NCI-H345 treated with DMSO at 0.1 percent for 48 hours (cell line): Measurements from ENCODE around the gene FNDC3A.
"Not testable (repeated sequence)": the region's sequence is repeated elsewhere in the genome, so short reads cannot be mapped to it uniquely, and the experiment has no call there.

Source experiments
- DNase-seq: peaks from one replicate; lab custom pipeline; 2025; ENCODE audit not compliant: unreplicated experiment; lab: John Stamatoyannopoulos, UW

The FNDC3A gene

GRCh38 chr13:48975101-48975855, 434 bp upstream of the FNDC3A start:
- DNase-seq, result peak; percentile 4

GRCh38 chr13:48976576-48977285, 1.0 kb downstream of the FNDC3A start:
- no peak for DNase-seq

- no peak for DNase-seq
Observed at GRCh38 chr13:48977286-48977625, 1.5 kb downstream of the FNDC3A start.

- DNase-seq, result no peak
Observed at GRCh38 chr13:48977973-48978372, 2.3 kb downstream of the FNDC3A start.

- no peak for DNase-seq
Observed at GRCh38 chr13:48978942-48979601, 3.4 kb downstream of the FNDC3A start.

- DNase-seq, result no peak
Observed at GRCh38 chr13:48979892-48980291, 4.2 kb downstream of the FNDC3A start.

GRCh38 chr13:48983331-48983730, 7.6 kb downstream of the FNDC3A start:
- no peak for DNase-seq

- no peak for DNase-seq
Observed at GRCh38 chr13:48985756-48986155, 10.0 kb downstream of the FNDC3A start.

- DNase-seq, result no peak
Observed at GRCh38 chr13:48990900-48991299, 15.2 kb downstream of the FNDC3A start.

- DNase-seq, result no peak
Observed at GRCh38 chr13:48993150-48993549, 17.4 kb downstream of the FNDC3A start.

- DNase-seq, result no peak
Observed at GRCh38 chr13:48994706-48995105, 19.0 kb downstream of the FNDC3A start.

GRCh38 chr13:48998641-48999292, 23.1 kb downstream of the FNDC3A start:
- no peak for DNase-seq

GRCh38 chr13:49000247-49000646, 24.5 kb downstream of the FNDC3A start:
- DNase-seq, result no peak

GRCh38 chr13:49018986-49019635, 43.4 kb downstream of the FNDC3A start:
- not testable (repeated sequence) for DNase-seq

- no peak for DNase-seq
Observed at GRCh38 chr13:49020328-49020727, 44.6 kb downstream of the FNDC3A start.

- no peak for DNase-seq
Observed at GRCh38 chr13:49020940-49021553, 45.3 kb downstream of the FNDC3A start.

GRCh38 chr13:49021953-49022352, 46.2 kb downstream of the FNDC3A start:
- no peak for DNase-seq

GRCh38 chr13:49022472-49023144, 46.9 kb downstream of the FNDC3A start:
- DNase-seq, result no peak

- DNase-seq, result no peak
Observed at GRCh38 chr13:49023431-49023830, 47.7 kb downstream of the FNDC3A start.

GRCh38 chr13:49026851-49027250, 51.1 kb downstream of the FNDC3A start:
- DNase-seq, result no peak
